ENCODE data around the gene SH3TC1.

GRCh38 chr4:8260656-8261111 is 61.6 kb downstream of the SH3TC1 start:
- TF ChIP-seq CTCF (optimal IDR thresholded peaks at IDR 0.05 in 1 of 3, IDR thresholded peaks at IDR 0.05 in 1 of 3, conservative IDR thresholded peaks at IDR 0.05 in 1 of 3; ENCODE audit: extremely low read depth in 1 of 3, insufficient read depth in 2 of 3, low read length in 3 of 3) (no peak), EZH2 (IDR thresholded peaks at IDR 0.05; ENCODE audit: low read length) (no peak)

All from keratinocyte (primary cell).